Thoracic aorta (tissue), 2 donors: ENCODE measurements around the gene LEF1. TPM values are rescaled to one million over a fixed set of nuclear protein-coding genes. Genes with fewer than 3 reads are reported as not detected.

ENCODE experiments used
- ATAC-seq: fragments of 150-250 bp; one replicate; pipeline ENCODE4 v1.8.0; 2017; ENCODE audit warnings: low read depth; ENCODE audit not compliant: insufficient number of reproducible peaks, low FRiP score
- DNase-seq: peaks from one replicate; pipeline ENCODE4 v3.0.0-alpha.2; 2020; ENCODE audit warnings: low spot score
- H3K27ac ChIP-seq, 2 donors: fragments of 200-600 bp; sonication (generic); 1 replicate in 1 of 2; 2 replicates in 1 of 2; pipeline ENCODE4 v1.5.1; 2016; ENCODE audit warnings: mild to moderate bottlenecking in 2 of 2, moderate library complexity in 2 of 2
- H3K27me3 ChIP-seq: fragments of 200-600 bp; sonication (generic); replicated peaks from 2 replicates; pipeline ENCODE4 v1.6.0; 2016; ENCODE audit warnings: mild to moderate bottlenecking; ENCODE audit not compliant: insufficient read depth
- H3K36me3 ChIP-seq: fragments of 200-600 bp; sonication (generic); one replicate; pipeline ENCODE4 v1.5.1; 2016
- H3K4me1 ChIP-seq, 2 donors: fragments of 200-600 bp; sonication (generic); 1 replicate in 1 of 2; 2 replicates in 1 of 2; pipeline versions ENCODE4 v1.5.1 to v1.6.0; 2016; ENCODE audit warnings: low read depth in 2 of 2, mild to moderate bottlenecking in 1 of 2; ENCODE audit not compliant: control insufficient read depth in 1 of 2
- H3K4me3 ChIP-seq: fragments of 200-600 bp; sonication (generic); 2 replicates; pipeline ENCODE4 v1.5.1; 2016; ENCODE audit warnings: mild to moderate bottlenecking
- H3K9me3 ChIP-seq: fragments of 200-600 bp; sonication (generic); 2 replicates; pipeline ENCODE4 v1.5.1; 2016
- CTCF ChIP-seq: fragments of 200-600 bp; sonication (generic); IDR thresholded peaks from one replicate; pipeline ENCODE4 v1.5.1; 2019; ENCODE audit warnings: antibody characterized with exemption
- total RNA-seq, 2 donors: library from RNA; depleted of rRNA; stranded (reverse); fragments of >200 nt; gene quantifications; one replicate each; pipeline versions ENCODE4 v1.1.0 to v1.2.3, GENCODE V29; 2016

Gene LEF1
- total RNA-seq, 2 donors from 2014 or later, result 0.54 to 3.2 TPM

- TF ChIP-seq CTCF, result no peak
- ATAC-seq, result no peak
These were observed 170.9 kb downstream of the LEF1 start for GRCh38 chr4:107997794-107998193.

More at GRCh38 chr4:107997794-107998193, 170.9 kb downstream of the LEF1 start:
- peak overlapping the region; percentile 67 to 90 for H3K27ac ChIP-seq
- H3K9me3 ChIP-seq, result no peaks in the 10 kb centered on the region
- H3K4me3 ChIP-seq, result peak overlapping the region; percentile 15
- H3K4me1 ChIP-seq, result peaks cover 44 to 80% of the 10 kb centered on the region in 2 donors
- no peaks in the 10 kb centered on the region for H3K36me3 ChIP-seq
- no peaks in the 10 kb centered on the region for H3K27me3 ChIP-seq
- DNase-seq, result no peak

Other genes with a start within 250 kb of the LEF1 start
- gene CYP2U1, start 237.4 kb downstream of the LEF1 start, total RNA-seq, result 10 to 100 TPM; 19.6 to 21.1 TPM
- gene HADH, start 179.0 kb downstream of the LEF1 start, total RNA-seq, result 10 to 100 TPM; 46.1 to 58.1 TPM